ENCODE measurements around the gene DPEP2. TPM values are rescaled to one million over a fixed set of nuclear protein-coding genes. Genes with fewer than 3 reads are reported as not detected.

DPEP2 gene
- total and polyA plus RNA-seq, 2 of the 13 experiments (the other 11 are each of a cell fraction or from before 2014, with no cell fraction given) = 0.18 TPM; not detected in 1

- no peak for TF ChIP-seq U2AF2 (IDR thresholded peaks at IDR 0.05; ENCODE audit: low read depth, low read length)
- TF ChIP-seq ZNF260 (CRISPR knock-in tag; IDR thresholded peaks at IDR 0.05; ENCODE audit: borderline replicate concordance, low read depth) = no peak
- TF ChIP-seq PLSCR1 (CRISPR knock-in tag; IDR thresholded peaks at IDR 0.05; ENCODE audit: borderline replicate concordance) = no peak
- TF ChIP-seq, protein P1, sequence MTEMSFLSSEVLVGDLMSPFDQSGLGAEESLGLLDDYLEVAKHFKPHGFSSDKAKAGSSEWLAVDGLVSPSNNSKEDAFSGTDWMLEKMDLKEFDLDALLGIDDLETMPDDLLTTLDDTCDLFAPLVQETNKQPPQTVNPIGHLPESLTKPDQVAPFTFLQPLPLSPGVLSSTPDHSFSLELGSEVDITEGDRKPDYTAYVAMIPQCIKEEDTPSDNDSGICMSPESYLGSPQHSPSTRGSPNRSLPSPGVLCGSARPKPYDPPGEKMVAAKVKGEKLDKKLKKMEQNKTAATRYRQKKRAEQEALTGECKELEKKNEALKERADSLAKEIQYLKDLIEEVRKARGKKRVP (CRISPR knock-in tag; IDR thresholded peaks at IDR 0.05) = no peak
- peak; percentile 38; the same call in 1 of the 2 replicates for TF ChIP-seq PPARG (CRISPR knock-in tag; conservative IDR thresholded peaks at IDR 0.05)
- TF ChIP-seq NFE2 (CRISPR knock-in tag; IDR thresholded peaks at IDR 0.05) = 0 out of 2 replicates have a peak, but pooled peaks have one; percentile 40
- no peak for TF ChIP-seq TEF (CRISPR knock-in tag; IDR thresholded peaks at IDR 0.05)
- TF ChIP-seq ZNF850 (CRISPR knock-in tag; conservative IDR thresholded peaks at IDR 0.05) = 0 out of 2 replicates have a peak, but pooled peaks have one; percentile 16
- peak; percentile 67; the same call in 1 of the 2 replicates for TF ChIP-seq ZNF256 (CRISPR knock-in tag; conservative IDR thresholded peaks at IDR 0.05)
- TF ChIP-seq POLR2G (IDR thresholded peaks at IDR 0.05; ENCODE audit: low read depth, low read length) = peak; percentile 75
- TF ChIP-seq ZNF20 (CRISPR knock-in tag; IDR thresholded peaks at IDR 0.05) = no peak
- TF ChIP-seq SMC3 (IDR thresholded peaks at IDR 0.05; ENCODE audit: low read length) = peak; percentile 58; the same call in 1 of the 2 replicates
- TF ChIP-seq, protein P2, sequence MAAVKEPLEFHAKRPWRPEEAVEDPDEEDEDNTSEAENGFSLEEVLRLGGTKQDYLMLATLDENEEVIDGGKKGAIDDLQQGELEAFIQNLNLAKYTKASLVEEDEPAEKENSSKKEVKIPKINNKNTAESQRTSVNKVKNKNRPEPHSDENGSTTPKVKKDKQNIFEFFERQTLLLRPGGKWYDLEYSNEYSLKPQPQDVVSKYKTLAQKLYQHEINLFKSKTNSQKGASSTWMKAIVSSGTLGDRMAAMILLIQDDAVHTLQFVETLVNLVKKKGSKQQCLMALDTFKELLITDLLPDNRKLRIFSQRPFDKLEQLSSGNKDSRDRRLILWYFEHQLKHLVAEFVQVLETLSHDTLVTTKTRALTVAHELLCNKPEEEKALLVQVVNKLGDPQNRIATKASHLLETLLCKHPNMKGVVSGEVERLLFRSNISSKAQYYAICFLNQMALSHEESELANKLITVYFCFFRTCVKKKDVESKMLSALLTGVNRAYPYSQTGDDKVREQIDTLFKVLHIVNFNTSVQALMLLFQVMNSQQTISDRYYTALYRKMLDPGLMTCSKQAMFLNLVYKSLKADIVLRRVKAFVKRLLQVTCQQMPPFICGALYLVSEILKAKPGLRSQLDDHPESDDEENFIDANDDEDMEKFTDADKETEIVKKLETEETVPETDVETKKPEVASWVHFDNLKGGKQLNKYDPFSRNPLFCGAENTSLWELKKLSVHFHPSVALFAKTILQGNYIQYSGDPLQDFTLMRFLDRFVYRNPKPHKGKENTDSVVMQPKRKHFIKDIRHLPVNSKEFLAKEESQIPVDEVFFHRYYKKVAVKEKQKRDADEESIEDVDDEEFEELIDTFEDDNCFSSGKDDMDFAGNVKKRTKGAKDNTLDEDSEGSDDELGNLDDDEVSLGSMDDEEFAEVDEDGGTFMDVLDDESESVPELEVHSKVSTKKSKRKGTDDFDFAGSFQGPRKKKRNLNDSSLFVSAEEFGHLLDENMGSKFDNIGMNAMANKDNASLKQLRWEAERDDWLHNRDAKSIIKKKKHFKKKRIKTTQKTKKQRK (IDR thresholded peaks at IDR 0.05; ENCODE audit: low read length) = no peak
Observed at GRCh38 chr16:67993207-67994039, 5.9 kb downstream of the DPEP2 start (continued).

Data from HepG2 (cell line).